HL-60 (cell line): ENCODE results near the gene HOXC5.

Experiments
- GABPA ChIP-seq: IDR thresholded peaks from 2 replicates; pipeline ENCODE4 v1.6.1; 2012; ENCODE audit warnings: low read depth
- POLR2AphosphoS5 ChIP-seq: IDR thresholded peaks from 2 replicates; pipeline ENCODE4 v1.6.1; 2012; ENCODE audit warnings: low read depth
- SPI1 ChIP-seq: IDR thresholded peaks from 2 replicates; pipeline ENCODE4 v1.6.1; 2012; ENCODE audit warnings: low read depth, mild to moderate bottlenecking, borderline replicate concordance
- TF ChIP-seq, protein P1 (sequence below): IDR thresholded peaks from one replicate; pipeline ENCODE4 v1.5.1; 2011; ENCODE audit warnings: low read length, control low read depth, inconsistent platforms; ENCODE audit not compliant: insufficient read depth
- TF ChIP-seq, protein P2 (sequence below): IDR thresholded peaks from 2 replicates; pipeline ENCODE4 v1.6.1; 2012; ENCODE audit warnings: low read depth; ENCODE audit not compliant: insufficient replicate concordance

DNA sequence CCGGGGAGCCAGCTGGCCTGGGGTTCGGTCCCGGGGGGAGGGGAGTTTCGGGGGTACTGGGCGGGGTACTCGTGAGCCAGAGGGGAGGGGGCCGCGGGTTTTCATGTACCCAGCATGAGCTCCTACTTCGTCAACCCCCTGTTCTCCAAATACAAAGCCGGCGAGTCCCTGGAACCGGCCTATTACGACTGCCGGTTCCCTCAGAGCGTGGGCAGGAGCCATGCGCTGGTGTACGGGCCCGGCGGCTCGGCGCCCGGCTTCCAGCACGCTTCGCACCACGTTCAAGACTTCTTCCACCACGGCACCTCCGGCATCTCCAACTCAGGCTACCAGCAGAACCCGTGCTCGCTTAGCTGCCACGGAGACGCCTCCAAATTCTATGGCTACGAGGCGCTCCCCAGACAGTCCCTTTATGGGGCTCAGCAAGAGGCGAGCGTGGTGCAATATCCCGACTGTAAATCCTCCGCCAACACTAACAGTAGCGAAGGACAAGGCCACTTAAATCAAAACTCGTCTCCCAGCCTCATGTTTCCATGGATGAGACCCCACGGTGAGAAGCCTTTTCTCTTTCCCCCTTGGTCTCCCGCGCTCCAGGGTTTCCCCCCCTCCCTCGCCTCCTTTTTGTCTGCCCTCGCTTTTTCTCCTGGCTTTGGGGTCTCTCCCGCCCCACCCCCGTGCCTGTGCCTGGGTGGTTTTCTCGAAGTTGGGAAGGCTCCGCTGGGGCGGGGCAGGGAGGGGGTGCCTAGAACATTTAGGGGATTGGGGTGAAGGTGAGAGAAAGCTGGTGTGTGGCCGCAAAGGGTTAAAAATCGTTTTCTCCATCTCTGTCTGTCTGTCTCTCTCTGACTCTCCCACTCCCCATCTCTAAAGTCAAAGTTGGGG, 23.4 kb upstream of the HOXC5 start:
- TF ChIP-seq POLR2AphosphoS5, result no peak
- TF ChIP-seq, protein P1, sequence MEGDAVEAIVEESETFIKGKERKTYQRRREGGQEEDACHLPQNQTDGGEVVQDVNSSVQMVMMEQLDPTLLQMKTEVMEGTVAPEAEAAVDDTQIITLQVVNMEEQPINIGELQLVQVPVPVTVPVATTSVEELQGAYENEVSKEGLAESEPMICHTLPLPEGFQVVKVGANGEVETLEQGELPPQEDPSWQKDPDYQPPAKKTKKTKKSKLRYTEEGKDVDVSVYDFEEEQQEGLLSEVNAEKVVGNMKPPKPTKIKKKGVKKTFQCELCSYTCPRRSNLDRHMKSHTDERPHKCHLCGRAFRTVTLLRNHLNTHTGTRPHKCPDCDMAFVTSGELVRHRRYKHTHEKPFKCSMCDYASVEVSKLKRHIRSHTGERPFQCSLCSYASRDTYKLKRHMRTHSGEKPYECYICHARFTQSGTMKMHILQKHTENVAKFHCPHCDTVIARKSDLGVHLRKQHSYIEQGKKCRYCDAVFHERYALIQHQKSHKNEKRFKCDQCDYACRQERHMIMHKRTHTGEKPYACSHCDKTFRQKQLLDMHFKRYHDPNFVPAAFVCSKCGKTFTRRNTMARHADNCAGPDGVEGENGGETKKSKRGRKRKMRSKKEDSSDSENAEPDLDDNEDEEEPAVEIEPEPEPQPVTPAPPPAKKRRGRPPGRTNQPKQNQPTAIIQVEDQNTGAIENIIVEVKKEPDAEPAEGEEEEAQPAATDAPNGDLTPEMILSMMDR, result no peak
- TF ChIP-seq, protein P2, sequence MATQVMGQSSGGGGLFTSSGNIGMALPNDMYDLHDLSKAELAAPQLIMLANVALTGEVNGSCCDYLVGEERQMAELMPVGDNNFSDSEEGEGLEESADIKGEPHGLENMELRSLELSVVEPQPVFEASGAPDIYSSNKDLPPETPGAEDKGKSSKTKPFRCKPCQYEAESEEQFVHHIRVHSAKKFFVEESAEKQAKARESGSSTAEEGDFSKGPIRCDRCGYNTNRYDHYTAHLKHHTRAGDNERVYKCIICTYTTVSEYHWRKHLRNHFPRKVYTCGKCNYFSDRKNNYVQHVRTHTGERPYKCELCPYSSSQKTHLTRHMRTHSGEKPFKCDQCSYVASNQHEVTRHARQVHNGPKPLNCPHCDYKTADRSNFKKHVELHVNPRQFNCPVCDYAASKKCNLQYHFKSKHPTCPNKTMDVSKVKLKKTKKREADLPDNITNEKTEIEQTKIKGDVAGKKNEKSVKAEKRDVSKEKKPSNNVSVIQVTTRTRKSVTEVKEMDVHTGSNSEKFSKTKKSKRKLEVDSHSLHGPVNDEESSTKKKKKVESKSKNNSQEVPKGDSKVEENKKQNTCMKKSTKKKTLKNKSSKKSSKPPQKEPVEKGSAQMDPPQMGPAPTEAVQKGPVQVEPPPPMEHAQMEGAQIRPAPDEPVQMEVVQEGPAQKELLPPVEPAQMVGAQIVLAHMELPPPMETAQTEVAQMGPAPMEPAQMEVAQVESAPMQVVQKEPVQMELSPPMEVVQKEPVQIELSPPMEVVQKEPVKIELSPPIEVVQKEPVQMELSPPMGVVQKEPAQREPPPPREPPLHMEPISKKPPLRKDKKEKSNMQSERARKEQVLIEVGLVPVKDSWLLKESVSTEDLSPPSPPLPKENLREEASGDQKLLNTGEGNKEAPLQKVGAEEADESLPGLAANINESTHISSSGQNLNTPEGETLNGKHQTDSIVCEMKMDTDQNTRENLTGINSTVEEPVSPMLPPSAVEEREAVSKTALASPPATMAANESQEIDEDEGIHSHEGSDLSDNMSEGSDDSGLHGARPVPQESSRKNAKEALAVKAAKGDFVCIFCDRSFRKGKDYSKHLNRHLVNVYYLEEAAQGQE, result no peak
- no peak for TF ChIP-seq GABPA
- TF ChIP-seq SPI1, result no peak
